Measurements from ENCODE around the gene TH.

Gene TH

GRCh38 chr11:2202071-2202899 is 30.7 kb upstream of the TH start:
- Histone ChIP-seq H3K4me3 (ENCODE audit: low read depth, low read length) (no peak overlapping the region), H3K27ac (no peak overlapping the region), H3K27me3 (replicated peaks) (no peaks in the 10 kb centered on the region), H3K36me3 (replicated peaks) (no peaks in the 10 kb centered on the region)
- TF ChIP-seq CTCF (IDR thresholded peaks at IDR 0.05; ENCODE audit: low read depth, low read length, missing control alignments), result no peak
- no peak for DNase-seq
- in situ Hi-C loops (cut with HindIII; ENCODE audit: low pct_ligation_motif_present, low sequenced_read_pairs), result no loop called here

- no peak for DNase-seq
- no peaks in the 10 kb centered on the region for H3K27me3 ChIP-seq (replicated peaks)
- H3K27ac ChIP-seq, result no peak overlapping the region
- no peak for TF ChIP-seq CTCF (IDR thresholded peaks at IDR 0.05; ENCODE audit: low read depth, low read length, missing control alignments)
- no peaks in the 10 kb centered on the region for H3K36me3 ChIP-seq (replicated peaks)
- in situ Hi-C loops (cut with HindIII; ENCODE audit: low pct_ligation_motif_present, low sequenced_read_pairs), result no loop called here
- H3K4me3 ChIP-seq (ENCODE audit: low read depth, low read length), result no peak overlapping the region
Measured at GRCh38 chr11:2201542-2201941, 29.9 kb upstream of the TH start.

GRCh38 chr11:2200957-2201519 is 29.4 kb upstream of the TH start:
- DNase-seq, result no peak
- Histone ChIP-seq H3K27me3 (replicated peaks) (no peaks in the 10 kb centered on the region), H3K4me3 (ENCODE audit: low read depth, low read length) (no peak overlapping the region), H3K27ac (no peak overlapping the region), H3K36me3 (replicated peaks) (no peaks in the 10 kb centered on the region)
- in situ Hi-C loops (cut with HindIII; ENCODE audit: low pct_ligation_motif_present, low sequenced_read_pairs), result no loop called here
- no peak for TF ChIP-seq CTCF (IDR thresholded peaks at IDR 0.05; ENCODE audit: low read depth, low read length, missing control alignments)

- no peak for TF ChIP-seq CTCF (IDR thresholded peaks at IDR 0.05; ENCODE audit: low read depth, low read length, missing control alignments)
- H3K27me3 ChIP-seq (replicated peaks), result no peaks in the 10 kb centered on the region
- no peak for DNase-seq
- H3K36me3 ChIP-seq (replicated peaks), result no peaks in the 10 kb centered on the region
- no peak overlapping the region for H3K4me3 ChIP-seq (ENCODE audit: low read depth, low read length)
- no peak overlapping the region for H3K27ac ChIP-seq
- in situ Hi-C loops (cut with HindIII; ENCODE audit: low pct_ligation_motif_present, low sequenced_read_pairs), result no loop called here
Measured at GRCh38 chr11:2200536-2200935, 28.9 kb upstream of the TH start.

GRCh38 chr11:2199466-2200341 is 28.1 kb upstream of the TH start:
- Histone ChIP-seq H3K27me3 (replicated peaks) (no peaks in the 10 kb centered on the region), H3K4me3 (ENCODE audit: low read depth, low read length) (no peak overlapping the region), H3K27ac (no peak overlapping the region), H3K36me3 (replicated peaks) (no peaks in the 10 kb centered on the region)
- no peak for TF ChIP-seq CTCF (IDR thresholded peaks at IDR 0.05; ENCODE audit: low read depth, low read length, missing control alignments)
- DNase-seq, result no peak
- in situ Hi-C loops (cut with HindIII; ENCODE audit: low pct_ligation_motif_present, low sequenced_read_pairs), result no loop called here

Measured in brain microvascular endothelial cell (primary cell).